HepG2 (cell line): Measurements from ENCODE around the gene ADGRB2. TPM values are rescaled to one million over a fixed set of nuclear protein-coding genes. Genes with fewer than 3 reads are reported as not detected.
A peak's percentile ranks its signal among the peaks of the same experiment; 100 is the strongest.

Source experiments
- ATAC-seq: fragments of 200-7000 bp; cut with Tn5 transposase; 3 replicates; pipeline ENCODE4 v1.9.1; 2020; ENCODE audit warnings: mild to moderate bottlenecking, moderate library complexity
- BruUV-seq: library from RNA; stranded (reverse); fragments of 400-500 nt; replicated peaks from 2 replicates; lab custom pipeline; 2021; lab: Mats Ljungman, UMichigan
- CTCF ChIA-PET: fragments of 300-600 bp; formaldehyde crosslinking; extraction: SDS; loops from one replicate; lab custom pipeline; 2021; ENCODE audit warnings: low total read pairs, inconsistent platforms, low intra/inter-chr PET ratio; lab: Yijun Ruan, JAX
- POLR2A ChIA-PET: fragments of 350-600 bp; sonication (Branson Sonifier 250); formaldehyde crosslinking; loops from one replicate; lab custom pipeline; 2020; ENCODE audit warnings: antibody characterized with exemption, inconsistent platforms; lab: Yijun Ruan, JAX
- DNase-seq: peaks from one replicate; pipeline ENCODE4 v3.0.0-alpha.2; 2015; ENCODE audit warnings: low spot score
- FAIRE-seq: peaks from 3 replicates; lab custom pipeline; 2011; peaks lifted over from hg19 to GRCh38; lab: Jason Lieb, UNC
- H2AFZ ChIP-seq: one replicate; pipeline ENCODE4 v1.6.1; 2011; ENCODE audit warnings: low read length, inconsistent platforms
- H3K27ac ChIP-seq: fragments of 300-600 bp; 3 replicates; pipeline ENCODE4 v1.8.0; 2011; ENCODE audit warnings: mixed run types, mild to moderate bottlenecking, mixed read lengths, low read length, inconsistent platforms; ENCODE audit not compliant: insufficient read depth; ENCODE audit errors: extremely low read length
- H3K27me3 ChIP-seq, 2 experiments: fragments of 200-600 bp in 1 of 2; 2 replicates in 1 of 2; 3 replicates in 1 of 2; pipeline versions ENCODE4 v1.6.0 to v1.8.0; 2011; ENCODE audit warnings: low read length in 2 of 2, mild to moderate bottlenecking in 2 of 2, moderate library complexity in 2 of 2, inconsistent platforms in 1 of 2; ENCODE audit not compliant: insufficient read depth in 2 of 2, control insufficient read depth in 1 of 2
- H3K36me3 ChIP-seq, 2 experiments: fragments of 200-600 bp in 1 of 2; replicated peaks in 1 of 2; 2 replicates in 1 of 2; 3 replicates in 1 of 2; pipeline versions ENCODE4 v1.5.1 to v1.8.0; 2011; ENCODE audit warnings: low read length in 2 of 2, inconsistent platforms in 1 of 2; ENCODE audit not compliant: insufficient read depth in 2 of 2, control insufficient read depth in 1 of 2
- H3K4me1 ChIP-seq: 2 replicates; pipeline ENCODE4 v1.5.1; 2012; ENCODE audit warnings: low read length, inconsistent platforms; ENCODE audit not compliant: insufficient read depth
- H3K4me2 ChIP-seq: 2 replicates; pipeline ENCODE4 v1.6.0; 2011; ENCODE audit warnings: low read depth, low read length, inconsistent platforms
- H3K4me3 ChIP-seq, 3 experiments: fragments of 200-600 bp in 1 of 3; sonication (generic), shearing (Covaris generic) in 1 of 3; replicated peaks in 1 of 3; 2 replicates each; pipeline ENCODE4 v1.5.1; 2011 to 2016; ENCODE audit warnings: low read length in 3 of 3, inconsistent platforms in 2 of 3, low read depth in 2 of 3, mild to moderate bottlenecking in 2 of 3, control low read depth in 1 of 3, mixed read lengths in 1 of 3; ENCODE audit not compliant: insufficient read depth in 1 of 3
- H3K79me2 ChIP-seq: one replicate; pipeline ENCODE4 v1.6.1; 2011; ENCODE audit warnings: low read length, inconsistent platforms; ENCODE audit not compliant: insufficient read depth
- H3K9ac ChIP-seq: 2 replicates; pipeline ENCODE4 v1.6.0; 2011; ENCODE audit warnings: mild to moderate bottlenecking, low read depth, low read length, inconsistent platforms; ENCODE audit not compliant: insufficient read depth
- H3K9me3 ChIP-seq: 2 replicates; pipeline ENCODE4 v1.5.1; 2012; ENCODE audit warnings: mild to moderate bottlenecking, low read length
- H4K20me1 ChIP-seq: 2 replicates; pipeline ENCODE4 v1.6.0; 2011; ENCODE audit warnings: inconsistent platforms, mild to moderate bottlenecking, low read length, moderate library complexity; ENCODE audit not compliant: insufficient read depth
- BRD4 ChIP-seq: sonication (generic); formaldehyde crosslinking; IDR thresholded peaks from 2 replicates; pipeline ENCODE4 v1.4.0; 2020; ENCODE audit warnings: missing genetic modification reagents
- E2F1 ChIP-seq: sonication (generic); formaldehyde crosslinking; IDR thresholded peaks from 2 replicates; pipeline ENCODE4 v1.5.0; 2020; ENCODE audit warnings: missing genetic modification reagents
- WGBS: methylation state at CpG from one replicate; pipeline ENCODE4 v1.1.6; 2017; ENCODE audit warnings: low lambda C conversion rate; 5-methylcytosine and 5-hydroxymethylcytosine counted together
- in situ Hi-C: cut with HindIII; loops from 2 replicates; pipeline ENCODE4 v1.10.0; 2017; ENCODE audit warnings: low pct_unique_long_range_greater_than_20kb; ENCODE audit not compliant: extremely low pct_ligation_motif_present
- intact Hi-C: fragments of 100-400 bp; cut with micrococcal nuclease; formaldehyde crosslinking; loops from one replicate; pipeline ENCODE4 v1.10.0; 2022; ENCODE audit not compliant: unreplicated experiment
- polyA plus RNA-seq, 8 experiments: library from polyadenylated mRNA; depleted of rRNA in 3 of 8; stranded (reverse) in 7 of 8; unstranded in 1 of 8; fragments of >200 nt; fragmentation: Illumina TruSeq in 4 of 8; extraction: Trizol in 4 of 8; gene quantifications; 2 replicates each; pipeline versions ENCODE4 v1.2.1 to v1.2.3, GENCODE V29; 2011 to 2016; ENCODE audit warnings: low read depth in 4 of 8, missing spikeins in 1 of 8, mixed read lengths in 1 of 8; ENCODE audit not compliant: insufficient read depth in 1 of 8
- total RNA-seq, 5 experiments: library from RNA; depleted of rRNA; stranded (reverse); fragments of >200 nt; fragmentation: Illumina TruSeq; extraction: Trizol; gene quantifications; 2 replicates each; pipeline ENCODE4 v1.2.3, GENCODE V29; 2016; ENCODE audit warnings: low read depth in 1 of 5
- TF ChIP-seq, protein P1 (sequence below): sonication (generic); formaldehyde crosslinking; IDR thresholded peaks from 2 replicates; pipeline ENCODE4 v1.4.0; 2020; ENCODE audit warnings: missing genetic modification reagents

Gene ADGRB2
- total and polyA plus RNA-seq, 2 of the 13 experiments (the other 11 are each of a cell fraction or from before 2014, with no cell fraction given), result 0.03 to 0.09 TPM

GRCh38 chr1:31731049-31731565 lies 33.0 kb downstream of the ADGRB2 start:
- TF ChIP-seq E2F1 (CRISPR knock-in tag) (no peak), BRD4 (CRISPR knock-in tag) (no peak)
- TF ChIP-seq, protein P1, sequence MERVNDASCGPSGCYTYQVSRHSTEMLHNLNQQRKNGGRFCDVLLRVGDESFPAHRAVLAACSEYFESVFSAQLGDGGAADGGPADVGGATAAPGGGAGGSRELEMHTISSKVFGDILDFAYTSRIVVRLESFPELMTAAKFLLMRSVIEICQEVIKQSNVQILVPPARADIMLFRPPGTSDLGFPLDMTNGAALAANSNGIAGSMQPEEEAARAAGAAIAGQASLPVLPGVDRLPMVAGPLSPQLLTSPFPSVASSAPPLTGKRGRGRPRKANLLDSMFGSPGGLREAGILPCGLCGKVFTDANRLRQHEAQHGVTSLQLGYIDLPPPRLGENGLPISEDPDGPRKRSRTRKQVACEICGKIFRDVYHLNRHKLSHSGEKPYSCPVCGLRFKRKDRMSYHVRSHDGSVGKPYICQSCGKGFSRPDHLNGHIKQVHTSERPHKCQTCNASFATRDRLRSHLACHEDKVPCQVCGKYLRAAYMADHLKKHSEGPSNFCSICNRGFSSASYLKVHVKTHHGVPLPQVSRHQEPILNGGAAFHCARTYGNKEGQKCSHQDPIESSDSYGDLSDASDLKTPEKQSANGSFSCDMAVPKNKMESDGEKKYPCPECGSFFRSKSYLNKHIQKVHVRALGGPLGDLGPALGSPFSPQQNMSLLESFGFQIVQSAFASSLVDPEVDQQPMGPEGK (CRISPR knock-in tag), result 0 out of 2 replicates have a peak, but pooled peaks have one; percentile 26
- BruUV-seq, result no TSS peak
- FAIRE-seq (no peak), ATAC-seq (no peak; the same call in 2 of the 3 replicates), DNase-seq (no peak)
- Histone ChIP-seq H3K79me2 (no peaks in the 10 kb centered on the region), H2AFZ (no peak overlapping the region), H3K36me3 (no peaks in the 10 kb centered on the region), H3K27me3 (peaks cover 9 to 66% of the 10 kb centered on the region in 2 experiments), H3K4me3 (no peak overlapping the region), H3K9ac (no peak overlapping the region), H3K27ac (no peak overlapping the region), H3K4me1 (peaks cover 15% of the 10 kb centered on the region; the same call in 1 of the 2 replicates), H4K20me1 (no peaks in the 10 kb centered on the region), H3K4me2 (no peak overlapping the region), H3K9me3 (no peaks in the 10 kb centered on the region)
- WGBS, result 30% methylated on average over 4 of the region's 12 CpGs
- in situ Hi-C loops (no loop called here), intact Hi-C loops (no loop called here)
- ChIA-PET POLR2A (no interaction called here), CTCF (no interaction called here)
